ENCODE measurements around the gene C12orf75.
A peak's percentile ranks its signal among the peaks of the same experiment; 100 is the strongest.

Gene C12orf75

GRCh38 chr12:105315130-105315529, 15.4 kb upstream of the C12orf75 start:
- TF ChIP-seq CTCF (IDR thresholded peaks at IDR 0.05; ENCODE audit: insufficient read depth, low read depth, low read length, missing control alignments) = no peak
- H3K4me3 ChIP-seq (ENCODE audit: low read depth, low read length) = no peak overlapping the region
- no peak for DNase-seq (ENCODE audit: low read depth)

- H3K4me3 ChIP-seq (ENCODE audit: low read depth, low read length) = no peak overlapping the region
- no peak for TF ChIP-seq CTCF (IDR thresholded peaks at IDR 0.05; ENCODE audit: insufficient read depth, low read depth, low read length, missing control alignments)
- DNase-seq (ENCODE audit: low read depth) = no peak
Observed at GRCh38 chr12:105315726-105316125, 14.8 kb upstream of the C12orf75 start.

- DNase-seq (ENCODE audit: low read depth) = no peak
- no peak overlapping the region for H3K4me3 ChIP-seq (ENCODE audit: low read depth, low read length)
- no peak for TF ChIP-seq CTCF (IDR thresholded peaks at IDR 0.05; ENCODE audit: insufficient read depth, low read depth, low read length, missing control alignments)
Observed at GRCh38 chr12:105316931-105317852, 13.3 kb upstream of the C12orf75 start.

GRCh38 chr12:105317942-105318621, 12.4 kb upstream of the C12orf75 start:
- no peak overlapping the region for H3K4me3 ChIP-seq (ENCODE audit: low read depth, low read length)
- TF ChIP-seq CTCF (IDR thresholded peaks at IDR 0.05; ENCODE audit: insufficient read depth, low read depth, low read length, missing control alignments) = no peak
- no peak for DNase-seq (ENCODE audit: low read depth)

GRCh38 chr12:105318651-105319483, 11.6 kb upstream of the C12orf75 start:
- DNase-seq (ENCODE audit: low read depth) = no peak
- TF ChIP-seq CTCF (IDR thresholded peaks at IDR 0.05; ENCODE audit: insufficient read depth, low read depth, low read length, missing control alignments) = no peak
- no peak overlapping the region for H3K4me3 ChIP-seq (ENCODE audit: low read depth, low read length)

- no peak for TF ChIP-seq CTCF (IDR thresholded peaks at IDR 0.05; ENCODE audit: insufficient read depth, low read depth, low read length, missing control alignments)
- H3K4me3 ChIP-seq (ENCODE audit: low read depth, low read length) = no peak overlapping the region
- DNase-seq (ENCODE audit: low read depth) = peak; percentile 47
Observed at GRCh38 chr12:105319691-105320209, 10.7 kb upstream of the C12orf75 start.
